Hindlimb muscle (tissue), 1 donor: ENCODE measurements around the gene MAFG. TPM values are rescaled to one million over a fixed set of nuclear protein-coding genes. Genes with fewer than 3 reads are reported as not detected.
A peak's percentile ranks its signal among the peaks of the same experiment; 100 is the strongest.

Source experiments
- DNase-seq: peaks from one replicate; pipeline ENCODE4 v3.0.0-alpha.2; 2013
- polyA plus RNA-seq: library from polyadenylated mRNA; unstranded; fragments of 120-200 nt; gene quantifications from one replicate; pipeline ENCODE4 v1.2.1, GENCODE V29; 2013; ENCODE audit not compliant: insufficient read length

Gene MAFG
- polyA plus RNA-seq, 1 donor, result 16.3 TPM

DNA sequence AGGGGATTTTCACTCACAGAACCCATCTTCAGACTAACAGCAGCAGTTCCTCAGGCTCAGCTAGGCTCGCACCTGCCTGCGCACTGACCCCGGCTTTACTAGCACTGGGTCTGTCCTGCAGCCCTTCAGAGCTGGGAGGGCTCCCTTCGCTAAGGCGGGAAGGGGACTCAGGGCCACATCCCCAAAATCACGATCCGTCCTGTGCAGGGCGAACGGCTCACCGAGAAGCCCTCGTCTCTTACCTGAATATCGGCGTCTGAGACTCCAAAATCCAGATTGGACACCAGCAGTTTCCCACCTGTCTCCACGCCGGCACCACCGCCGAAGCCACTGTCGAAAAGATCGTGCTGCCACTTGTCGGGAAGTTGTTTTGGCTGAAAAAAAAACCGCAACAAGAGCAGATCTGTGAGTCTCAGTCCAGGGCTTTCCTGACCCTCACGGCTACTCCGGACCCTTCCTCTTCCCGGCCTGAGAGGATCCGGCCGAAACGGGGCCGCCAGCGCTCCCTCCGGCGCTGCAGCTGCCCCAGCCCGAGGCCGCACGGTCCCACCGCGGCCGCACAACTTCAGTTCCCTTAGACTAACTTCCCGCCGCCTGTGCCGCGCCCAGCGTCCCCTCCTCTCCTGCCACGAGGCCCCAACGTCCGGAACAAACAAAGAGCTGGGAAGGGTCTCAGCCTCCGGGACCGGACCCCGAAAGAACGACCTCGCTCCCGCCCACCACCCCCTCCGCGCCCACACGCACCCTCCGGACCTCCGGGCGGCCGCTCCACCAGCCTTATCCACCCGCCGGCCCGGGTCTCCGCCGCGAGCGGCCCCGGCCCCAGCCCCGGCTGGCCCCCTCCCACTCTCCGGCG, 36.9 kb downstream of the MAFG start:
- no peak for DNase-seq

DNA sequence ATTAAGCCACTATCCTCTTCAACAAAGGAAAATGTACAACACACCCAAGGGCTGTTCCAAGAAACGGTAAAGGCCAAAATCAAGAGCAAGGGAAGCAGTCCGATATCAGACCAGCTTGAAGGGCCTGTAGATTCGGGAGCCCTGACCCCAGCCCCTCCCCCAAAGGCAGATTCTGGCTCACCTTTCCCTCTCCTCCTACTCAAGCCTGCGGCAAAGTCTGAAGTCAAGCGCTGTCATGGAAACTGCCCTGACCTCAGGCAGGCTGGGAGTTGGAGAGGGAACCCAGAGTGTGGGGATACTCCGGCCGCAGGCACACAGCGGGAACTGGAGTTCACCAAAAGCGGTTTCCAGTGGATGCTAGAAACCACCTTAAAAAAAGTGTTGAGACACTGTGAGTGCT, 37.9 kb downstream of the MAFG start:
- DNase-seq, result no peak

DNA sequence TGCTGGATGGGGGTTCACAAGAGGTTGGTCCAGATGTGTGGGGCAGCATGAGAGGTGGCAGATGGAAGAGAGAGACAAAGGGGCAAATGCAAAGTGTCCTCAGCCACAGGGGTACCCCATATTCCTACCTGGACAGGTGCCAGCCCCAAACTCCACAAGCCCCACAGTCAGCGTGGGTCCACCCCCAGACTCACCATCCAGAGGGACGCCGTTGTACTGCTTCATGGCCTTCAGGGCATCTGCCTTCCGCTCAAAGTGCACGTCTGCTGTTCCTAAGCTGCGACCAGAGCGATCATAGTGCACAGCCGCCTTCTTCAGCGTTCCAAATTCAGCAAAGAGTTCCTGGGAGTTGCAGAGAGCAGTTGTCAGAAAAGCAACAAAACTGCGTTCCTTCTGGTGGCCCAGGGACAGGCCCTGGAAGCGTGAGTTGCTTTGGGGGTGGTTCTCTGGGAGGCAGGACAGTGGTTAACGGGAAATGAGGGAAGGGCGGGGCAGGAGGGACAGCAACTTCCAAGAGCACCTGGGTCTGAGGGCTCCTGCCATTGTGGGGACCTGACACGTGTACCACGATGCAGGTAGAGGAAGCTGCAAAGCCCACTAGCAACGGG, 38.4 kb downstream of the MAFG start:
- DNase-seq, result no peak

DNA sequence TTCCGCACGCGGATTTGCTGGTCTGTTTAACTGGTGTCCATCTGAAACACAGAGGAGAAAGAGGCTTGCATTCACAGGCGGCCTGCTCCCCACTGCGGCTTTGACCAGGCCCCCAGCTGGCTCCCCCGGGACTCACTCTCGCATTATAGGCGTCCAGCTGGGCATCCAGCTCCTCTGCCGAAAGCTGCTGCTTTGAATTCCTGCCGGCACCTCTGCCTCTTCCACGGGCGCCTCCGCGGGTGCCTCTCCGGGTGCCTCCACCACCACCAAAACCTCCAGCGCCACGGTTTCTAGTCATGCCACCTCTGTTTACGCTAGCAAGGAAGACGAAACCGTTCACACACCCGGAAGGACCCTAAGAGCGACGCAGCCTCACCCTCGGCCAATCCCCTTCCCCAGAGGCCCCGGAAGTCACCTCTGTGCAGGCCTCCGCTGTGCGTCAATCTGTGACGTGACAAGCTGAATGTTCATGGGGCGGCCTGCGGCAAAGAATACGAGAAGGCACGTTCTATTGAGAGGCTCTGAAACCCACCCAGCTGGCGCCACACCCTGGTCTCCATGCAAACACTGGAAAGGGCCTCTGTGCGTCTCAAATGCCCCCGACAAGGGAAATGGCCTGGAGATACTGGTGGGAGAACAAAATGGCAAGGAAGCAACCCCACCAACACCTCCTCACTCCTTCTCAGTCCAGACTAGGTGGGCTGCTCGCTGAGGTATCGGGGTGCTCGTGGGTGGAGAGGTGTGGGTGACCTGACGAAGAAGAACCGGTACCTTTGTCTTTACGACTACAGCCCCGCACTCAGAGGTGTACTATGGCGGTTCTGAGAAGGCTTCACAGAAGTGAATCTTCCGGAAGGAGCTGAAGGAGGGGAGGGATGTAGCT, 39.2 kb downstream of the MAFG start:
- DNase-seq, result no peak

DNA sequence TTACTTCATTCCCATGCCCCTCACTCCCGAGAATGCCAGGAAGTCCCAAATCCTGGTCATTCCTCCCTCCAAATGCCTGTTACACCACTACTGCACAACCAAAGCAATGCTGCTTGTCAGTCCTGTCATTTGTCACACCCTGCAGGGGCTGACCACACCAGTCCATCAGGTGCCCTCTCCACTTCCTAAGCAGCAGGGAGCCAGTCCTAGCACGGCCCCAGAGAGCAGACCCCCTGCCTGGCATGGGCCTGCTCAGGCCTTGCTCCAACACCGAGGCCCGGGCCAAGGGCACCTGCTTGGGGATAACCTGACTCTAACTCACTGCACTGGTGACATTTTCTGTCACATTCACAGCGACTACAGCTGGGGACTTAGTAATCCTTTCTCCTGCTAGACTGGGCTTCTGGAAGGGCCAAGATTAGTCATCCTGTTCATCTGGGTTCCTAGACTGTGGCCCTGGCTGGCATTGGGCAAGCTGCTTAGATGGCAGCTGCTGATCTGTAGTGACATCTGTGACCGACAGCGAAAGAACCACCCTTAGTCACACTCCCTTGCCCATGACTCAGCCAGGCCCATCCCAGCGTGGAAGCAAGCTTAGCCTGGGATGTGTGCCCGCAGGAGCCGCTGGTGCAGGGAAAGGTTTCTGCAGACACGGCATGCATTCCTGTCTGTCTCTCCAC, 41.5 kb downstream of the MAFG start:
- no peak for DNase-seq

DNA sequence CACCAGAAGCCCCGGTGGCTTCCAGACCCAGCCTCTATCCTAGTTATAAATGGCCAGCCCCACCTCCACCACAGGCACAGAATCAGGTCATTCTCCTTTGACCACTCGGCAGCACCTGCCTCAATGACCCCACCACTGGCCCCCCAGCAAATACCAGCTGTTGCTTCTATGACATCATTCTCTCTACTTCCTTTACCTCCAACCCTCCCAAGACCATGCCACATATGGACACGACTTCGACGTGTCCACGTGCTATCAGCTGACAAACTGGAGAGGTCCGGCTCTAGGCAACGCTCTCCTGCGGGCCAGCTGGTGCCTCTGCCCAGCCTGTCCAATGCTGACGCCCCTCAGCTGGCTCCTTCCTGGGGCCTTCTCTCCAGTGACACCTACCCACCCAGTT, 42.1 kb downstream of the MAFG start:
- no peak for DNase-seq

DNA sequence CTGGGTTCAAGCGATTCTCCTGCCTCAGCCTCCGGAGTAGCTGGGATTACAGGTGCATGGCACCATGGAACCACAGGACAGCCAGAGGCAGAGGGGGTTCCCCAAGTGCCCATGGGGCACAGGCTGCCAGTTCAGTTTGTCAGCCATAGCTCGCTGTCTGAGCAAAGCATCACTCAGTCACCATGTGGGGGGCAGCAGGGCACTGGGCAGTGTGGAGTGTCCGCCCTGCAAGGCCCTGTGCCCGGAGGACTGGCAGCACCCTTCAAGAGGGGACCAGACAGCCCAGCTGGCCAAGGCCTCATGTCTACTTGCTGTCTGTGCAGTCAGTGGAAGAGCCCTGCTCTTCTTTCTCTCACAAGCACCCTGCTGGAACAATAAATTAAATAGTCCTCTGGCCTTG, 42.6 kb downstream of the MAFG start:
- no peak for DNase-seq

DNA sequence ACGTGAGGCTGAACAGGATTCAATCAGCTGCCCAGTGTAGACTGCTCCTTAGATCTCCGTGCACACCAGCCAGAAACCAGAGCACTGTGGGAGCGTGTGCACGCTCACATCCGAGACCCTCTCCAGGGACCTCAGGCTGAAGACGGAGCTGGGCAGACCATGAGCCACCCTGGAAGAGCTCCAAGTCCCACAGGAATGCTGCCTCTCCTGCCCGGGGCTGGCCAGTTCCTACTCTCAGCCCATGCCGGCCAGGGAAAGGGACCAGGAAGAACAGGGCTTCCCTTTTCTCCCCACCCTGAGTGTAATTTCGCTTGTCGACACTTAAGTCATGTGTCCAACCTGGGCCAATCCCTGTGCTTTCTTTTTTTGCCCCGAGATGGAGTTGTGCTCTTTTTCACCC, 43.0 kb downstream of the MAFG start:
- DNase-seq, result no peak

DNA sequence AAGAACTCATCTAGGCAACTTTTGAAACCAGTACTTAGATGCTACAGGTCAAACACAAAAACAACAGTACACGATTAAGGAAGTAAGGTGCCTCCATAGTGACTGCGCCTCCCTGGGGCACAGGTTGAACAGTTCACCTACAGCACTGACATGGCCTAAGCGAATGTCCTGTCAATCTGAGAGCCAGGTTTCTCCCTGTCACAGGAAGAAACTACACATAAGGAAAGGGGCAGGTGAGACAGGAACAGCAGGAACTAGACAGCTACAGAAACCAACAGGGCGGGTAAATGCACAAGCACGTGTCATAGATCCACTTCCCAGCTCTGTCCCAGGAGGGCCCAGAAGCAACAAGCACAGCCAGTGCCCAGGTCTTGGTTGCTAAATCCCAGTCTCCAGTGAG, 48.4 kb downstream of the MAFG start:
- DNase-seq, result no peak

DNA sequence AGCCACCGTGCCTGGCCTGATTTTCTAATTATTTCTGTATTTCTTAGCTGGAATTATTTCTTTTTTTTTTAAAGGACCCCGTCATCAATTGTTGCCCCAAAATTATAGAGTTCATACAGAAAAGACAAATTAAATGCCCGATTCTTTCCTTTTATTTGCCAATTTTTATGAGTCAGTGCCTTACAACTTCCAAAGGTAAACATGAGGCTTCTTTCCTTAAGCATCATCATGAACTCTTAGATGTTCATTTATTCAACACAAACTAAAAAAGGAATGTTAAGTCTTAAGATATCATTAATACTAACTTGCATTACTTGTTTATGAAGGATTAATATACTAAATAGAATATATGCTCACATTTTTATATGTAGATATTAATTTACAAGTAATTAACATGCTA, 49.2 kb downstream of the MAFG start:
- no peak for DNase-seq

DNA sequence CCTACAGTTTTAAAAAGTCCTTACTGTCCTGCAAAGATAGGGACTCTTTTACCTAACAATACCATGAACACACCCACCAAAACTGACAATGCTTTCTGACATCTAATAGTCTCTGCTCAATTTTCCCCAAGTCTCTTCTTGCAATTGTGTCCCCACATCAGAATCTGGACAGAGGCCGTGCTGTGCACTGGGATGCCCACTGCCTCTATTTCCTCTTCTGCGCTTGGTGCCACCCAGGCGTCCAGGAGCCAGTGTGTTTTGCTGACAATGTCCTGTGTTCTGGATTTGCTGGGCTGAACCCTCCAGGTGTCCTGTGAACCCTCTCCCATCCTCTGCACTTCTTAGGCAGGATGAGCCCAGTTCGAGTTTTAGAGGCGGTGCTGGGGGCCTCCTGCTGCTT, 50.0 kb downstream of the MAFG start:
- DNase-seq, result no peak

DNA sequence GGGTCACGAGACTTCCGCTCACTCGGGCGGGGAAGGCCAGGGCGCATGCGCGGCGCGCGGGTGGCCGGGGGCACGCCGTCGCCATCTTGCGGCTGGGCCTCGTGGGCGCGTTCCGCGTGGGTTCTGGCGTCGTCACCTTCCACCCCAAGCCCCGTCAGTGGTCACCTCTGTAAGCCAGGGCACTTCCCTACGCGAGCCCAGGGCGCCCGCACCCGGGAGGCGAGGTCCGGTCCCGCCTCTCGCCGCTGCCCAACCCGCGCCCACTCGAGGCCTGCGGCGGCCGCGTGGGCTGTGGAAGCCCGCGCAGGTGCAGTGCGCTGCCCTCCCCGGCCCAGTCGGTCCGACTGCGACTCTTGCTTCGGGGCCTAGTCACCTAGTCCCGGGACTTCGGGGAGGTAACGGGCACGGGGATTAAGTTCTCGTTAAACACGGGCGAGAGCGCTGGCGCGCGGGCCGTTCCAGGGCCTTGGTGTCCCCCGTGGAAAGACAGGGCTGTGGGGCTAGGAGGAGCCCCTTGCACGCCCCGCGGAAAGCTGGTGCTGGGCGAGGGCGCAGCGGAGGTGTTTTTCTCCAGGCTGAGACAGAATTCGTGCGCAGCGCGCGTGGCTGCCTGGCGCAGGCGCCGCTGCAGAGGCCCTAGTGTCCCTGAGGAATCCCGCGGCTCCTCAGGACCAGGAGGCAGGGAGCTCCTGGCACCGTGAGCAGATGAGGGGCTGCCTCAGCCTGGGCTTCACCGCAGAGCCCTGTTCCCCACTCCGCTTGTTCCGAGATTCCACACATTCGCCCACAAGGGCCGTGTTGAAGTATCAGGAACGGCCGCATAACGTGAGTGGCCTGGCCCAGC, 55.9 kb downstream of the MAFG start:
- DNase-seq, result peak; percentile 94

DNA sequence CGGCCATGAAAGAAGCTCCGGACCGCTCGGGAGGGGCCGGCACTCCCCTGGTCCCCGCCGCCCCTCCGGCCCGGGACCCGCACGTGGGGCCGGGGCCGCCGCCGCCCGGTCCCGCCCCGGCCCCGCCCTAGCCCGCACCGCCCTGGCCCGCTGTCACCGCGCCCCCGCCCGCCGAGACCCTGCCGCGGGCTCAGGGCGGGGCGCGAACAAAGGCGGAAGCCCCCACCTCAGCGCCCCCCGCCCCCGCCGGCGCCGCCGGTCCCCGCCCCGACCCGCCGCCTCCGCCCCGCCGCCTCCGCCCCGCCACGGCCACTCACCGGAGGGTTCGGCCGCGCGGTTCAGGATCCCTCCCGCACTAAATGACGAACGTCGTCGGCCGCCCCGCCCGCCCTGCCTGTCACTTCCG, 56.6 kb downstream of the MAFG start, which contains the start of gene ARHGDIA:
ARHGDIA (minus strand) TSS at position 357 of the 406 bp plus-strand sequence. CDS start 1,407 bp downstream, outside the sequence.
- DNase-seq, result no peak

DNA sequence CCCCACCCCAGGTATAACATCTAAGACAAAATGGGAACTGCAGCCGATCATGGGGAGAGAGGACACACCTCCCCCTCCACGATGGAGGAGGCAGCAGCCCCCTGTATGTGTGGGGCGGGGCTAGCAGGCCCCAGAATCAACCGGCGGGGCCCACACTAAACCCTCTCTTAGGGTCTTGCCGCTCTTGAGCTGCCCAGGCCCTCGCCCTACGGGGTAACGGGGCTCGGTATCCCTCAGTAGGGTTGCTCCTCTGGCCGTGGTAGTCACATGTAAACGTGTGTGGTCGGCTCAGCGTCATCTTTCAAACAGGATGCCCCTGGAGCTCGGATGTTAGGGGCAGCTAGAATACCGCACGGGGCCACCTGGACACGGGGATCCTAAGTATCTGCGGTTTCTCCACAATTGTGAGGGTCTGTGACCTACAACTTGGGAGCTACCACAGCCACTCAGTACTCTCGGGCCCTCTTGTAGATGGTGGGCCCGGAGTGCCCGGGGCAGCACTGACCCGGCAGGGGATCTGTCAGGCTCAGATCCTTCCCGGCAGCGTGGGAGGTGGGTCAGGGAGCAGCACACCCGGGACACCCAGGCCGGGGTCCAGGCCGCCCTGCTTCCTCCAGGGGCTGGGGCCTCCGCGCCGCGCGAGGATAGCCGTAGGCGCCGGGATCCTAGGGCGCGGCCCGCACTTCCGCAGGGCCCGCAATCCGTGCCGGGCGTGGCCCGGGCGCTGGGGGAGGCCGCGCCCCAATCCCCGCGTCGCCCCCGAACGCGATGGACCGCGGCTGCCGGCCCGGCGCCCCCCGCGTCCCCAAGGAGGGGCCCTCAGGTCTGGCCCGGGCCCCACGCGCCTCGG, 57.2 kb downstream of the MAFG start:
- no peak for DNase-seq

DNA sequence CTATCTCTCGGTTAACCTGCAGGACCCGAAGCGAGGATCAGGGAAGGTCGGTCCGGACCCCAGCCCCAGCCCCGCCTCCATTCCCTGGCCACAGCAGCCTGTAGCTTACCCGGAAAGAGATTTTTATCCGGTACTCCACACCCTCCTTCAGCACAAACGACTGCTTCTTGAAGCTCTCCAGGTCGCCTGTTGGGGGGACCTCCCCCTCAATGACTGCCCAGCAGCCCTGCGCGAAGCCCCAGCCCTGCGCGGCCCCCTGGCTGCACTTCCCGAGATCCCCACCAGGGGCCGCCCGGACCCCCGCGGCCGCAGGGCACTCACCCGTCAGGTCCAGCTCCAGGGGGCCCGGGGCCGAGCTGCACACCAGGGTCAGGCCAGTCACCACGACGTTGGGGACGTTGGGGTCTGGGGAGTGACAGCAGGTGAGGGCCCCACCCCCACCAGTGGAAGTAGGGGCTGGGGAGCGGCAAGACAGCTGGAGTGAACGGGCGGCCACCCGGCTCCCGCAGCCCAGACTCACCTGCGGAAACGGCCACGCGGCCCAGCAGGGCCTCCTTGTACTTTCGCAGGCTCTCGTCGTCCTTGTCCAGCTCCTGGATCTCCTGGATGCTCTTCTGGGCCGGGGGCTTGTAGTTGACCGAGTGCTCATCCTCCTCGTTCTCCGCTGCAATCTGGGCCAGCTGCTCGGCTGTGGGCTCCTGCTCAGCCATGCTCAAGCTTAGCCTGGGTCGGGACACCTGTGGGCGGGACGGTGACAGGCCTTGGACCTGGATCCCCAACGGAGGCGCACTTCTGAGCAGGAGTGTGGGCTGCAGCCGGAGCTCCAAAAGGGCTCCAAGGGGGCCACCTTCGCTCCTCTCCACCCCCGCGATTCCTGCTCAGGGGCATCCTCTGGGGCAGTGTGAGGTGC, 58.1 kb downstream of the MAFG start:
- no peak for DNase-seq

DNA sequence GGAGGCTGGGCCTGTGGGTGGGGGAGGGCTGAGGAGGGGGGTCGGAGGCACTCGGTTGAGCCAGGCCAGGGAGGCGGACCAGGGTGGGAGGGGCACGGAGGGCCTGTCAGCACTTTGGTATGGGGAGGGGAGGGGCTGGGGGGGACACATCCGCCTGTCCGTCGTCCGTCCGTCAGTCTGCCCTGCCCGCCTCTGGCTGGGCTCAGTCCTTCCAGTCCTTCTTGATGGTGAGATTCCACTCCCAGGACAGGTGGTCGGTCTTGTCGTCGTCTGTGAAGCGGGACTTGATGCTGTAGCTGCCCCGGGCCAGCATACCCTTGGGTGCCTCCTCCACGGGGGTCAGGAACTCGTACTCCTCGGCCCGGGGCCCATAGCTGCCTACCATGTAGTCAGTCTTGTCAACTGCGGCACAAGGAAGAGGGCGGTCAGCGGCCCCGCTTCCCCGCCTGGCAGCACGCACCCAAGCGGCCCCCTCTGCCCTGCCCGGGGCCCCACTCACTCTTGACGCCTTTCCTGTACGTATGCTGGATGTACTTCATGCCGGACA, 58.8 kb downstream of the MAFG start:
- DNase-seq, result no peak
